Measurements from ENCODE around the gene SRRM1. TPM values are rescaled to one million over a fixed set of nuclear protein-coding genes. Genes with fewer than 3 reads are reported as not detected.

The SRRM1 gene
- total RNA-seq, 4 donors from 2014 or later = 44.0 to 91.2 (median 58.1) TPM

- peaks cover 12 to 47% (median 25%) of the 10 kb centered on the region in 3 donors for H3K4me1 ChIP-seq
- H3K27me3 ChIP-seq = no peaks in the 10 kb centered on the region
- peaks cover 0 to 16% (median 9%) of the 10 kb centered on the region in 3 donors for H3K36me3 ChIP-seq
- TF ChIP-seq POLR2A (IDR thresholded peaks at IDR 0.05) (no peak), CTCF (IDR thresholded peaks at IDR 0.05) (no peak)
- H3K4me3 ChIP-seq = peak overlapping the region; percentile 76 to 86 (median 80)
- peak overlapping the region; percentile 97 to 99 (median 98) for H3K27ac ChIP-seq
- H3K9me3 ChIP-seq = no peaks in the 10 kb centered on the region
- no peak for DNase-seq
- WGBS, 2 donors = 16 to 19% methylated on average over 24 of the region's 24 CpGs
- intact Hi-C loops (cut with DNase I) = no loop called here
These were observed 1.4 kb upstream of the SRRM1 start for GRCh38 chr1:24641646-24642151.

- intact Hi-C loops (cut with DNase I) = no loop called here
- DNase-seq = no peak
- H3K4me1 ChIP-seq = peaks cover 12 to 51% (median 25%) of the 10 kb centered on the region in 3 donors
- H3K27me3 ChIP-seq = no peaks in the 10 kb centered on the region
- H3K36me3 ChIP-seq = peaks cover 0 to 34% (median 22%) of the 10 kb centered on the region in 3 donors
- H3K4me3 ChIP-seq = peak overlapping the region; percentile 76 to 86 (median 78)
- WGBS, 2 donors = 0% methylated on average over 6 to 13 of the region's 53 CpGs
- no peaks in the 10 kb centered on the region for H3K9me3 ChIP-seq
- H3K27ac ChIP-seq = peak overlapping the region; percentile 93 to 98 (median 96)
- TF ChIP-seq CTCF (IDR thresholded peaks at IDR 0.05) = no peak
- TF ChIP-seq POLR2A (IDR thresholded peaks at IDR 0.05) = no peak
These were observed 429 bp downstream of the SRRM1 start for GRCh38 chr1:24643363-24644099.

- WGBS, 2 donors = 0 to 1% methylated on average over 6 to 9 of the region's 9 CpGs
- intact Hi-C loops (cut with DNase I) = no loop called here
- no peak for DNase-seq
These were observed 940 bp downstream of the SRRM1 start for GRCh38 chr1:24644100-24644384.

GRCh38 chr1:24648919-24649318, 5.8 kb downstream of the SRRM1 start:
- intact Hi-C loops (cut with DNase I) = no loop called here
- TF ChIP-seq CTCF (IDR thresholded peaks at IDR 0.05) = no peak
- TF ChIP-seq POLR2A (IDR thresholded peaks at IDR 0.05) = no peak

More at GRCh38 chr1:24644100-24644384, 940 bp downstream of the SRRM1 start:
- Histone ChIP-seq H3K27me3 (no peaks in the 10 kb centered on the region), H3K36me3 (peaks cover 0 to 39% (median 27%) of the 10 kb centered on the region in 3 donors), H3K9me3 (no peaks in the 10 kb centered on the region), H3K4me1 (peaks cover 12 to 51% (median 25%) of the 10 kb centered on the region in 3 donors), H3K27ac (peak overlapping the region; percentile 93 to 98 (median 96)), H3K4me3 (peak overlapping the region; percentile 76 to 86 (median 78))
- TF ChIP-seq CTCF (IDR thresholded peaks at IDR 0.05) (no peak), POLR2A (IDR thresholded peaks at IDR 0.05) (no peak)

GRCh38 chr1:24652382-24652781, 9.3 kb downstream of the SRRM1 start:
- DNase-seq = no peak
- H3K27me3 ChIP-seq = no peaks in the 10 kb centered on the region
- H3K27ac ChIP-seq = no peak overlapping the region
- H3K9me3 ChIP-seq = no peaks in the 10 kb centered on the region
- no peak for TF ChIP-seq CTCF (IDR thresholded peaks at IDR 0.05)
- no peak for TF ChIP-seq POLR2A (IDR thresholded peaks at IDR 0.05)
- intact Hi-C loops (cut with DNase I) = no loop called here
- H3K36me3 ChIP-seq = peaks cover 18 to 100% (median 86%) of the 10 kb centered on the region in 3 donors
- no peaks in the 10 kb centered on the region for H3K4me1 ChIP-seq
- no peak overlapping the region for H3K4me3 ChIP-seq
- 94% methylated on average over 13 of the region's 13 CpGs for WGBS, 2 donors

More at GRCh38 chr1:24648919-24649318, 5.8 kb downstream of the SRRM1 start:
- H3K4me3 ChIP-seq = no peak overlapping the region
- H3K27ac ChIP-seq = no peak overlapping the region
- no peaks in the 10 kb centered on the region for H3K9me3 ChIP-seq
- no peaks in the 10 kb centered on the region for H3K27me3 ChIP-seq
- WGBS, 2 donors = 89 to 93% methylated on average over 5 of the region's 5 CpGs
- no peak for DNase-seq
- peaks cover 11 to 88% (median 71%) of the 10 kb centered on the region in 3 donors for H3K36me3 ChIP-seq
- H3K4me1 ChIP-seq = peaks cover 10 to 29% (median 17%) of the 10 kb centered on the region in 3 donors
